SK-N-SH treated with all-trans-retinoic acid at 6 μM for 48 hours (cell line): ENCODE results near the gene SGPP2.

Experiments
- ESRRG ChIP-seq: fragments of 250-450 bp; sonication (Bioruptor Pico); IDR thresholded peaks from 2 replicates; pipeline ENCODE4 v1.6.1; 2021; ENCODE audit warnings: mild to moderate bottlenecking
- PATZ1 ChIP-seq: fragments of 250-450 bp; sonication (Bioruptor Pico); IDR thresholded peaks from 2 replicates; pipeline ENCODE4 v1.8.0; 2020; ENCODE audit warnings: mild to moderate bottlenecking, moderate library complexity, borderline replicate concordance
- ZNF8 ChIP-seq: fragments of 450-650 bp; formaldehyde crosslinking; IDR thresholded peaks from 2 replicates; pipeline ENCODE4 v1.5.0; 2020; ENCODE audit warnings: mild to moderate bottlenecking, moderate library complexity

GRCh38 chr2:222456479-222457077 is 32.2 kb downstream of the SGPP2 start:
- TF ChIP-seq PATZ1 (CRISPR knock-in tag) = no peak
- no peak for TF ChIP-seq ZNF8 (CRISPR knock-in tag)
- TF ChIP-seq ESRRG (CRISPR knock-in tag) = no peak
